B cell (primary cell): ENCODE measurements around the gene ISG15. TPM values are rescaled to one million over a fixed set of nuclear protein-coding genes. Genes with fewer than 3 reads are reported as not detected.

ENCODE experiments used
- ATAC-seq: fragments of 200-7000 bp; cut with Tn5 transposase; one replicate; pipeline ENCODE4 v1.10.0; 2021; ENCODE audit warnings: low read depth, mild to moderate bottlenecking, moderate number of reproducible peaks, moderate library complexity
- CTCF ChIA-PET: fragments of 350-600 bp; sonication (Branson Sonifier 250); formaldehyde crosslinking; loops from one replicate; lab custom pipeline; 2021; ENCODE audit warnings: antibody characterized with exemption, inconsistent platforms; lab: Charles Lee
- POLR2A ChIA-PET: fragments of 350-600 bp; sonication (Branson Sonifier 250); formaldehyde crosslinking; loops from one replicate; lab custom pipeline; 2021; ENCODE audit warnings: antibody characterized with exemption; lab: Charles Lee
- DNase-seq: peaks from one replicate; pipeline ENCODE4 v3.0.0; 2013
- H2AFZ ChIP-seq: 2 replicates; pipeline ENCODE4 v1.6.1; 2012; ENCODE audit warnings: mild to moderate bottlenecking, low read depth, low read length; ENCODE audit not compliant: insufficient read depth, poor library complexity, severe bottlenecking
- H3K27ac ChIP-seq, 2 donors: 1 replicate in 1 of 2; 2 replicates in 1 of 2; pipeline ENCODE4 v1.5.1; 2012 to 2013; ENCODE audit warnings: low read length in 2 of 2, mild to moderate bottlenecking in 2 of 2, moderate library complexity in 1 of 2
- H3K27me3 ChIP-seq, 4 experiments: fragments of 200-600 bp in 1 of 4; sonication (generic) in 1 of 4; replicated peaks in 1 of 4; 1 replicate in 2 of 4; 2 replicates in 2 of 4; pipeline versions ENCODE4 v1.6.1 to v1.7.0; 2013 to 2016; ENCODE audit warnings: low read length in 3 of 4, mild to moderate bottlenecking in 2 of 4, mixed read lengths in 1 of 4, moderate library complexity in 1 of 4; ENCODE audit not compliant: insufficient read depth in 4 of 4, control insufficient read depth in 3 of 4; ENCODE audit errors: control extremely low read depth in 1 of 4
- H3K36me3 ChIP-seq, 2 experiments: replicated peaks in 1 of 2; 1 replicate in 1 of 2; 2 replicates in 1 of 2; pipeline versions ENCODE4 v1.6.1 to v1.7.1; 2013; ENCODE audit warnings: low read length in 1 of 2; ENCODE audit not compliant: insufficient read depth in 2 of 2, control insufficient read depth in 1 of 2; ENCODE audit errors: control extremely low read depth in 1 of 2, extremely low read depth in 1 of 2
- H3K4me1 ChIP-seq, 2 donors: fragments of 200-600 bp in 1 of 2; sonication (generic) in 1 of 2; 1 replicate in 1 of 2; 2 replicates in 1 of 2; pipeline versions ENCODE4 v1.5.1 to v1.6.1; 2013 to 2017; ENCODE audit warnings: low read length in 2 of 2; ENCODE audit not compliant: control insufficient read depth in 2 of 2, insufficient read depth in 2 of 2
- H3K4me2 ChIP-seq: replicated peaks from 2 replicates; pipeline ENCODE3; 2012; ENCODE audit warnings: mild to moderate bottlenecking, low read depth, low read length; ENCODE audit not compliant: poor library complexity, severe bottlenecking
- H3K4me3 ChIP-seq, 5 experiments: fragments of 200-600 bp in 1 of 5; sonication (generic) in 1 of 5; 1 replicate in 3 of 5; 2 replicates in 2 of 5; pipeline versions ENCODE4 v1.5.1 to v1.7.0; 2011 to 2016; ENCODE audit warnings: low read length in 4 of 5, mild to moderate bottlenecking in 4 of 5, low read depth in 2 of 5, control low read depth in 1 of 5, moderate library complexity in 1 of 5; ENCODE audit not compliant: insufficient read depth in 1 of 5; ENCODE audit errors: control extremely low read depth in 1 of 5, extremely low read depth in 1 of 5
- H3K79me2 ChIP-seq: fragments of 200-600 bp; sonication (generic); one replicate; pipeline ENCODE4 v1.6.0; 2016; ENCODE audit warnings: low read length; ENCODE audit not compliant: control insufficient read depth, insufficient read depth
- H3K9ac ChIP-seq: fragments of 200-600 bp; sonication (generic); 2 replicates; pipeline ENCODE4 v1.6.1; 2017; ENCODE audit warnings: mild to moderate bottlenecking, low read length, moderate library complexity
- H3K9me3 ChIP-seq, 3 donors: one replicate each; pipeline versions ENCODE4 v1.6.1 to v1.7.1; 2013; ENCODE audit warnings: low read length in 2 of 3; ENCODE audit not compliant: control insufficient read depth in 2 of 3, insufficient read depth in 1 of 3; ENCODE audit errors: control extremely low read depth in 1 of 3
- H4K20me1 ChIP-seq: 2 replicates; pipeline ENCODE4 v1.6.0; 2012; ENCODE audit warnings: mild to moderate bottlenecking, low read length; ENCODE audit not compliant: insufficient read depth, control insufficient read depth, poor library complexity, severe bottlenecking
- H3K27ac Mint-ChIP-seq: one replicate; pipeline ENCODE4 v1.8.0; 2021; ENCODE audit warnings: mixed read lengths
- H3K27me3 Mint-ChIP-seq: one replicate; pipeline ENCODE4 v1.8.0; 2021; ENCODE audit warnings: mixed read lengths
- H3K4me1 Mint-ChIP-seq: one replicate; pipeline ENCODE4 v1.8.0; 2021; ENCODE audit warnings: mixed read lengths
- H3K4me3 Mint-ChIP-seq: one replicate; pipeline ENCODE4 v1.8.0; 2021; ENCODE audit warnings: mixed read lengths
- H3K9me3 Mint-ChIP-seq: one replicate; pipeline ENCODE4 v1.8.0; 2022; ENCODE audit warnings: mixed read lengths; ENCODE audit not compliant: insufficient read depth
- EZH2 ChIP-seq: IDR thresholded peaks from 2 replicates; pipeline ENCODE4 v1.6.1; 2012; ENCODE audit warnings: borderline replicate concordance, low read depth, mild to moderate bottlenecking, moderate library complexity, low read length; ENCODE audit not compliant: insufficient read depth, poor library complexity, severe bottlenecking
- WGBS: methylation state at CpG from one replicate; pipeline ENCODE4 v1.1.5; 2013; ENCODE audit warnings: missing lambda C conversion rate; ENCODE audit not compliant: insufficient coverage; 5-methylcytosine and 5-hydroxymethylcytosine counted together
- intact Hi-C: fragments of 100-400 bp; cut with micrococcal nuclease; formaldehyde crosslinking; loops from one replicate; pipeline ENCODE4 v1.10.0; 2022
- polyA plus RNA-seq: library from polyadenylated mRNA; depleted of rRNA; stranded (reverse); fragments of >200 nt; gene quantifications from 2 replicates; pipeline ENCODE4 v1.2.3, GENCODE V29; 2012
- total RNA-seq, 2 donors: library from RNA; stranded (reverse); fragments of 120-200 nt in 1 of 2; gene quantifications; 1 replicate in 1 of 2; 2 replicates in 1 of 2; pipeline versions ENCODE4 v1.2.3 to v1.2.4, GENCODE V29; 2013 to 2022
- TF ChIP-seq, protein P1 (sequence below): fragments of 200-600 bp; IDR thresholded peaks from one replicate; pipeline ENCODE4 v1.8.0; 2022; ENCODE audit warnings: antibody characterized with exemption, mild to moderate bottlenecking

Gene ISG15
- total and polyA plus RNA-seq, 2 donors (not counting 1 experiment from before 2014, with no cell fraction given) = 28.3 to 91.4 TPM

DNA sequence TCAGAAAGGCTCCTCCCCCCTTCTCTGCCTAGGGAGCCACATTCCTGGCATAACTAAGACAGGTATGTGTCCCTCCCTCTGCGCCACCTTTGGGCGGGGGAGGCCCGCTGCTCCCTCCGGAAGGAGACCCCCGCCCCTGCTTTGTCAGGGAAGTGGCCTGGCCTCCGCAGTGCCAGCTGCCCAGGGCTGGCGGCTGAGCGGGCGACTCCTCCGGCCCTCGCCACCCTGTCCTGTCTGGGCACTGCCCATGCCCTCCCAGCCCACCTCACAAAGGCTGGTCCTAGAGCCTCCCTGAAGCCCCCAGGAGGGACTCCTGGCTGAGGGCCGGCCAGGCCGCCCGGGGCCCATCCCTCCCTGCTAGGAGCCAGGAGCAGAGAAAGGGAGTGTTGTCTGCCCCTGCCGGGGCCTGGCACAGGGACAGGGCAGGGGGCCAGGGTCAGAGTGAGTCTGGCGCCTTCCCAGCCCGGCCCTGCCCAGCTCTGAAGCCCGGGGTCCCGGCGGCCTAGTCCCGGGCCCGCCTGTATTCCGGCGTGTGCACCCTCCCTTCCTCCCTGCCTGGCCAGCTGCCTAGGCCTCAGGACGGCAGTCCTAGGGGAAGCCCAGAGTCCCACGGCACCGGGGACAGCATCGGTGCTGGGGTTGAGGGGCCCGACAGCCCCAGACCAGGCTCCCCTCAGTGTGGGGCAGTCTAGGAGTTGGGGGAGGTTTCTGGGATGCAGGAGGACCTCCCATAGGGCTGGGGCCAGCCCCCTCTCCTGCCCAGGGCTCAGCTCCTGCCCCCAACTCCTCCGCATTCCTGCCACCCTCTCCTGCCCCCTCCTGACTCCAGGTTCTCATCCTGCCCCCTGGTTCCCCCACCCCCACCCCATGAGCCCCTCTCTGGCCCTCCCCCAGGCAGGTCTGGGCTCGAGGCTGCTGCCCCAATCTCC is 11.7 kb downstream of the ISG15 start:
- ChIA-PET CTCF (interaction anchor here (1.5 kb wide), 1 partner anchor 39 kb away, joined by 5 read pairs; no protein-coding TSS in a partner anchor), POLR2A (interaction anchor here (0.6 kb wide), 1 partner anchor 44 kb away, joined by 3 read pairs; no protein-coding TSS in a partner anchor)
- H3K9ac ChIP-seq = no peak overlapping the region
- H3K4me3 Mint-ChIP-seq = no peak overlapping the region
- H2AFZ ChIP-seq = no peak overlapping the region
- no peaks in the 10 kb centered on the region for H4K20me1 ChIP-seq
- no peak overlapping the region for H3K27ac ChIP-seq
- H3K4me1 Mint-ChIP-seq = peaks cover 1% of the 10 kb centered on the region
- DNase-seq (no peak), ATAC-seq (no peak)
- peaks cover 0 to 22% (median 6%) of the 10 kb centered on the region in 4 experiments for H3K27me3 ChIP-seq
- H3K4me2 ChIP-seq = no peak overlapping the region
- H3K36me3 ChIP-seq = no peaks in the 10 kb centered on the region
- intact Hi-C loops = no loop called here
- H3K9me3 ChIP-seq = no peaks in the 10 kb centered on the region
- H3K27ac Mint-ChIP-seq = no peak overlapping the region
- peaks cover 6 to 14% of the 10 kb centered on the region in 2 donors for H3K4me1 ChIP-seq
- H3K79me2 ChIP-seq = no peaks in the 10 kb centered on the region
- no peaks in the 10 kb centered on the region for H3K27me3 Mint-ChIP-seq
- TF ChIP-seq, protein P1, sequence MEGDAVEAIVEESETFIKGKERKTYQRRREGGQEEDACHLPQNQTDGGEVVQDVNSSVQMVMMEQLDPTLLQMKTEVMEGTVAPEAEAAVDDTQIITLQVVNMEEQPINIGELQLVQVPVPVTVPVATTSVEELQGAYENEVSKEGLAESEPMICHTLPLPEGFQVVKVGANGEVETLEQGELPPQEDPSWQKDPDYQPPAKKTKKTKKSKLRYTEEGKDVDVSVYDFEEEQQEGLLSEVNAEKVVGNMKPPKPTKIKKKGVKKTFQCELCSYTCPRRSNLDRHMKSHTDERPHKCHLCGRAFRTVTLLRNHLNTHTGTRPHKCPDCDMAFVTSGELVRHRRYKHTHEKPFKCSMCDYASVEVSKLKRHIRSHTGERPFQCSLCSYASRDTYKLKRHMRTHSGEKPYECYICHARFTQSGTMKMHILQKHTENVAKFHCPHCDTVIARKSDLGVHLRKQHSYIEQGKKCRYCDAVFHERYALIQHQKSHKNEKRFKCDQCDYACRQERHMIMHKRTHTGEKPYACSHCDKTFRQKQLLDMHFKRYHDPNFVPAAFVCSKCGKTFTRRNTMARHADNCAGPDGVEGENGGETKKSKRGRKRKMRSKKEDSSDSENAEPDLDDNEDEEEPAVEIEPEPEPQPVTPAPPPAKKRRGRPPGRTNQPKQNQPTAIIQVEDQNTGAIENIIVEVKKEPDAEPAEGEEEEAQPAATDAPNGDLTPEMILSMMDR = no peak
- TF ChIP-seq EZH2 = no peak
- WGBS = 85% methylated on average over 20 of the region's 31 CpGs
- H3K9me3 Mint-ChIP-seq = no peaks in the 10 kb centered on the region
- H3K4me3 ChIP-seq = no peak overlapping the region

DNA sequence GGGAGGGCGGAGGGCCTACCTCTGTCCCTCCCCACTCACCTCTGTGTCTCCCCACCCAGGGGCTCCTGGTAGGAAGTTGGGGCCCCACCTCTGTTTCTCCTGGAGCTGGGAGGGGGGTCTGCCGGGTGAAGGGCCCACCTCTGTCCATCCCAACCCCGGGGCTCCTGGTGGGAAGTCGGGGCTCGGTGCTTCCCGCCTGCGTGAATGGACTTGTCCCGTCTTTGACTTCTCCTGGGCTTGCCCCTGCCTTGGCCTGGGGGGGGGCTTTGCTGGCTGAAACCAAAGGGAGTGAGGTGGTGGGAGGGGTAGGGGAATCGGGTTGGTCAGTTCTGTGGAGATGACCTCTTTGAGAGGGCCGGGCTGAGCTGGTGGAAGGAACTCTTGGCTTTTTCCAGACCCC is 12.4 kb downstream of the ISG15 start:
- ChIA-PET CTCF (interaction anchor here (1.3 kb wide), 1 partner anchor 14 kb away, joined by 3 read pairs; no protein-coding TSS in a partner anchor), POLR2A (no interaction called here)
- no peaks in the 10 kb centered on the region for H3K79me2 ChIP-seq
- peaks cover 0 to 22% (median 6%) of the 10 kb centered on the region in 4 experiments for H3K27me3 ChIP-seq
- no peaks in the 10 kb centered on the region for H3K9me3 ChIP-seq
- H3K4me2 ChIP-seq = no peak overlapping the region
- peaks cover 1% of the 10 kb centered on the region for H3K4me1 Mint-ChIP-seq
- TF ChIP-seq, protein P1 = no peak
- TF ChIP-seq EZH2 = no peak
- ATAC-seq (no peak), DNase-seq (no peak)
- peaks cover 4 to 11% of the 10 kb centered on the region in 2 donors for H3K4me1 ChIP-seq
- no peaks in the 10 kb centered on the region for H3K36me3 ChIP-seq
- H3K9me3 Mint-ChIP-seq = no peaks in the 10 kb centered on the region
- no peak overlapping the region for H3K4me3 ChIP-seq
- WGBS = 95% methylated on average over 3 of the region's 10 CpGs
- no peak overlapping the region for H3K27ac Mint-ChIP-seq
- no peak overlapping the region for H3K9ac ChIP-seq
- no peaks in the 10 kb centered on the region for H4K20me1 ChIP-seq
- no peak overlapping the region for H2AFZ ChIP-seq
- no peak overlapping the region for H3K4me3 Mint-ChIP-seq
- H3K27me3 Mint-ChIP-seq = no peaks in the 10 kb centered on the region
- no peak overlapping the region for H3K27ac ChIP-seq
- intact Hi-C loops = no loop called here
